ENCODE measurements around the gene SYNDIG1L. TPM values are rescaled to one million over a fixed set of nuclear protein-coding genes. Genes with fewer than 3 reads are reported as not detected.

The SYNDIG1L gene
- total and polyA plus RNA-seq, 2 of the 13 experiments (the other 11 are each of a cell fraction or from before 2014, with no cell fraction given): 0.04 TPM; not detected in 1

- ChIA-PET POLR2A (no interaction called here), CTCF (ENCODE audit: low intra/inter-chr PET ratio, low total read pairs) (interaction anchor here (1.0 to 1.9 kb wide), 2 partner anchors 117 to 129 kb away, joined by 4 to 17 read pairs; no protein-coding TSS in a partner anchor)
- no peaks in the 10 kb centered on the region for H3K9me3 ChIP-seq (ENCODE audit: low read length)
- in situ Hi-C loops (cut with HindIII; ENCODE audit: extremely low pct_ligation_motif_present, low pct_unique_long_range_greater_than_20kb) (loop anchor here (5.0 kb wide), 1 partner anchor 115 kb away; no protein-coding TSS in a partner anchor), intact Hi-C loops (cut with micrococcal nuclease; ENCODE audit: unreplicated experiment) (loop anchor here (1.0 kb wide), 1 partner anchor 130 kb away; no protein-coding TSS in a partner anchor)
- ATAC-seq (peak; percentile 85), DNase-seq (ENCODE audit: low spot score) (peak; percentile 63), FAIRE-seq (peak; percentile 83)
- H3K4me3 ChIP-seq (replicated peaks in 1 of 3; ENCODE audit: insufficient read depth in 1 of 3, low read depth in 2 of 3, low read length in 3 of 3): no peak overlapping the region
- H3K9ac ChIP-seq (ENCODE audit: insufficient read depth, low read depth, low read length): no peak overlapping the region
- no peaks in the 10 kb centered on the region for H4K20me1 ChIP-seq (ENCODE audit: insufficient read depth, low read length)
- H2AFZ ChIP-seq (ENCODE audit: low read length): no peak overlapping the region
- no peaks in the 10 kb centered on the region for H3K4me1 ChIP-seq (ENCODE audit: insufficient read depth, low read length)
- H3K27me3 ChIP-seq (ENCODE audit: control insufficient read depth in 1 of 2, insufficient read depth in 2 of 2, low read length in 2 of 2): peaks cover 0 to 35% of the 10 kb centered on the region in 2 experiments; a peak in 2 of 5 replicates
- no peak overlapping the region for H3K27ac ChIP-seq (ENCODE audit: extremely low read length, insufficient read depth, low read length)
- no TSS peak for BruUV-seq (replicated peaks)
- no peak overlapping the region for H3K4me2 ChIP-seq (ENCODE audit: low read depth, low read length)
- WGBS (ENCODE audit: low lambda C conversion rate): 46% methylated on average over 8 of the region's 12 CpGs
- no peaks in the 10 kb centered on the region for H3K79me2 ChIP-seq (ENCODE audit: insufficient read depth, low read length)
- no peaks in the 10 kb centered on the region for H3K36me3 ChIP-seq (replicated peaks in 1 of 2; ENCODE audit: control insufficient read depth in 1 of 2, insufficient read depth in 2 of 2, low read length in 2 of 2)
- TF ChIP-seq ZNF674 (CRISPR knock-in tag; IDR thresholded peaks at IDR 0.05; ENCODE audit: low read depth) (no peak), NCOA2 (CRISPR knock-in tag; IDR thresholded peaks at IDR 0.05) (no peak), ZNF138 (CRISPR knock-in tag; IDR thresholded peaks at IDR 0.05; ENCODE audit: low read depth) (no peak), ZNF432 (CRISPR knock-in tag; IDR thresholded peaks at IDR 0.05; ENCODE audit: borderline replicate concordance) (no peak), ZNF3 (CRISPR knock-in tag; IDR thresholded peaks at IDR 0.05) (no peak), MYC (CRISPR knock-in tag; IDR thresholded peaks at IDR 0.05; ENCODE audit: borderline replicate concordance) (peak; percentile 20; the same call in 1 of the 2 replicates), ZNF740 (CRISPR knock-in tag; IDR thresholded peaks at IDR 0.05) (no peak), ZNF616 (CRISPR knock-in tag; IDR thresholded peaks at IDR 0.05; ENCODE audit: low read depth) (no peak), CHD4 (IDR thresholded peaks at IDR 0.05; ENCODE audit: borderline replicate concordance, low read length) (peak; percentile 34; the same call in 1 of the 2 replicates), CEBPB (IDR thresholded peaks at IDR 0.05; ENCODE audit: borderline replicate concordance, low read depth, low read length) (peak; percentile 58; the same call in 1 of the 2 replicates), JARID2 (CRISPR knock-in tag; IDR thresholded peaks at IDR 0.05; ENCODE audit: insufficient replicate concordance) (no peak), SOX6 (IDR thresholded peaks at IDR 0.05) (no peak), SOX6 (CRISPR knock-in tag; IDR thresholded peaks at IDR 0.05) (no peak), RAD21 (CRISPR knock-in tag; IDR thresholded peaks at IDR 0.05) (peak; percentile 75), STAG1 (CRISPR knock-in tag; IDR thresholded peaks at IDR 0.05) (peak; percentile 79), CEBPG (CRISPR knock-in tag; IDR thresholded peaks at IDR 0.05) (peak; percentile 58; the same call in 1 of the 2 replicates), ZNF720 (CRISPR knock-in tag; IDR thresholded peaks at IDR 0.05) (no peak), ZBTB7B (CRISPR knock-in tag; IDR thresholded peaks at IDR 0.05) (no peak), NCOA1 (CRISPR knock-in tag; IDR thresholded peaks at IDR 0.05) (no peak), TEAD3 (CRISPR knock-in tag; optimal IDR thresholded peaks at IDR 0.05; ENCODE audit: borderline replicate concordance) (peak; percentile 54), XRCC5 (optimal IDR thresholded peaks at IDR 0.05; ENCODE audit: low read length) (peak; percentile 51), HNRNPLL (IDR thresholded peaks at IDR 0.05; ENCODE audit: low read depth, low read length, poor library complexity, severe bottlenecking) (no peak)
- TF ChIP-seq, protein P1, sequence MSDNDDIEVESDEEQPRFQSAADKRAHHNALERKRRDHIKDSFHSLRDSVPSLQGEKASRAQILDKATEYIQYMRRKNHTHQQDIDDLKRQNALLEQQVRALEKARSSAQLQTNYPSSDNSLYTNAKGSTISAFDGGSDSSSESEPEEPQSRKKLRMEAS (IDR thresholded peaks at IDR 0.05): no peak
- TF ChIP-seq, protein P2, sequence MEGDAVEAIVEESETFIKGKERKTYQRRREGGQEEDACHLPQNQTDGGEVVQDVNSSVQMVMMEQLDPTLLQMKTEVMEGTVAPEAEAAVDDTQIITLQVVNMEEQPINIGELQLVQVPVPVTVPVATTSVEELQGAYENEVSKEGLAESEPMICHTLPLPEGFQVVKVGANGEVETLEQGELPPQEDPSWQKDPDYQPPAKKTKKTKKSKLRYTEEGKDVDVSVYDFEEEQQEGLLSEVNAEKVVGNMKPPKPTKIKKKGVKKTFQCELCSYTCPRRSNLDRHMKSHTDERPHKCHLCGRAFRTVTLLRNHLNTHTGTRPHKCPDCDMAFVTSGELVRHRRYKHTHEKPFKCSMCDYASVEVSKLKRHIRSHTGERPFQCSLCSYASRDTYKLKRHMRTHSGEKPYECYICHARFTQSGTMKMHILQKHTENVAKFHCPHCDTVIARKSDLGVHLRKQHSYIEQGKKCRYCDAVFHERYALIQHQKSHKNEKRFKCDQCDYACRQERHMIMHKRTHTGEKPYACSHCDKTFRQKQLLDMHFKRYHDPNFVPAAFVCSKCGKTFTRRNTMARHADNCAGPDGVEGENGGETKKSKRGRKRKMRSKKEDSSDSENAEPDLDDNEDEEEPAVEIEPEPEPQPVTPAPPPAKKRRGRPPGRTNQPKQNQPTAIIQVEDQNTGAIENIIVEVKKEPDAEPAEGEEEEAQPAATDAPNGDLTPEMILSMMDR (CRISPR knock-in tag; IDR thresholded peaks at IDR 0.05): peak; percentile 90
These were observed 63.6 kb downstream of the SYNDIG1L start for GRCh38 chr14:74362361-74362915.
